Trophoblast cell (in vitro differentiated cells and primary cell): ENCODE results near the gene TREH.
A peak's percentile ranks its signal among the peaks of the same experiment; 100 is the strongest.

ENCODE experiments used
- DNase-seq, 2 donors: peaks; one replicate each; pipeline ENCODE4 v3.0.0-alpha.2; 2016
- H2AFZ ChIP-seq: 2 replicates; pipeline ENCODE4 v1.6.1; 2013; ENCODE audit warnings: low read length, moderate library complexity, mild to moderate bottlenecking; ENCODE audit not compliant: insufficient read depth, poor library complexity
- H2AK5ac ChIP-seq: 2 replicates; pipeline ENCODE4 v1.6.1; 2013; ENCODE audit warnings: mild to moderate bottlenecking, low read length
- H2BK120ac ChIP-seq: 2 replicates; pipeline ENCODE4 v1.6.1; 2013; ENCODE audit warnings: low read length, mild to moderate bottlenecking, moderate library complexity; ENCODE audit not compliant: insufficient read depth, poor library complexity
- H2BK12ac ChIP-seq: 2 replicates; pipeline ENCODE4 v1.6.1; 2013; ENCODE audit warnings: mild to moderate bottlenecking, low read length, moderate library complexity
- H2BK5ac ChIP-seq: 2 replicates; pipeline ENCODE4 v1.6.1; 2013; ENCODE audit warnings: low read length, low read depth, moderate library complexity, mild to moderate bottlenecking; ENCODE audit not compliant: poor library complexity
- H3K14ac ChIP-seq: 2 replicates; pipeline ENCODE4 v1.6.1; 2013; ENCODE audit warnings: mild to moderate bottlenecking, low read length
- H3K18ac ChIP-seq: 2 replicates; pipeline ENCODE4 v1.6.1; 2013; ENCODE audit warnings: mild to moderate bottlenecking, low read length
- H3K23ac ChIP-seq: 2 replicates; pipeline ENCODE4 v1.6.1; 2013; ENCODE audit warnings: low read length
- H3K27ac ChIP-seq: 2 replicates; pipeline ENCODE4 v1.5.1; 2013; ENCODE audit warnings: low read depth, mild to moderate bottlenecking, inconsistent platforms, low read length, moderate library complexity
- H3K27me3 ChIP-seq: 2 replicates; pipeline ENCODE4 v1.6.1; 2013; ENCODE audit warnings: inconsistent platforms, mild to moderate bottlenecking, low read length, moderate library complexity; ENCODE audit not compliant: insufficient read depth
- H3K36me3 ChIP-seq, 2 experiments: 1 replicate in 1 of 2; 2 replicates in 1 of 2; pipeline ENCODE4 v1.6.1; 2013; ENCODE audit warnings: low read length in 2 of 2, mild to moderate bottlenecking in 2 of 2, moderate library complexity in 1 of 2; ENCODE audit not compliant: insufficient read depth in 2 of 2, control insufficient read depth in 1 of 2
- H3K4ac ChIP-seq: 2 replicates; pipeline ENCODE4 v1.6.1; 2013; ENCODE audit warnings: low read depth, mild to moderate bottlenecking, low read length, moderate library complexity
- H3K4me1 ChIP-seq, 2 experiments: 1 replicate in 1 of 2; 2 replicates in 1 of 2; pipeline ENCODE4 v1.6.1; 2013; ENCODE audit warnings: low read length in 2 of 2, mild to moderate bottlenecking in 2 of 2, moderate library complexity in 1 of 2; ENCODE audit not compliant: insufficient read depth in 2 of 2, control insufficient read depth in 1 of 2
- H3K4me2 ChIP-seq: 2 replicates; pipeline ENCODE4 v1.6.1; 2013; ENCODE audit warnings: inconsistent platforms, mild to moderate bottlenecking, low read length, moderate library complexity
- H3K4me3 ChIP-seq: 2 replicates; pipeline ENCODE4 v1.5.1; 2013; ENCODE audit warnings: mild to moderate bottlenecking, low read depth, low read length, inconsistent platforms
- H3K79me1 ChIP-seq: one replicate; pipeline ENCODE4 v1.6.1; 2013; ENCODE audit warnings: low read length
- H3K79me2 ChIP-seq: 2 replicates; pipeline ENCODE4 v1.6.1; 2013; ENCODE audit warnings: low read length, mild to moderate bottlenecking; ENCODE audit not compliant: control insufficient read depth, insufficient read depth, poor library complexity
- H3K9ac ChIP-seq: 2 replicates; pipeline ENCODE4 v1.6.1; 2013; ENCODE audit warnings: mild to moderate bottlenecking, low read length
- H3K9me3 ChIP-seq: 2 replicates; pipeline ENCODE4 v1.6.1; 2013; ENCODE audit warnings: low read depth, mild to moderate bottlenecking, control low read depth, inconsistent platforms, low read length; ENCODE audit not compliant: insufficient read depth
- H4K12ac ChIP-seq: 2 replicates; pipeline ENCODE4 v1.6.1; 2013; ENCODE audit warnings: low read depth, mild to moderate bottlenecking, low read length, moderate library complexity
- H4K8ac ChIP-seq: 2 replicates; pipeline ENCODE4 v1.6.1; 2013; ENCODE audit warnings: low read depth, mild to moderate bottlenecking, low read length, moderate library complexity
- H4K91ac ChIP-seq: one replicate; pipeline ENCODE4 v1.6.1; 2013; ENCODE audit warnings: low read depth, mild to moderate bottlenecking, low read length, moderate library complexity
- WGBS: extraction: QIAGEN DNeasy Blood & Tissue Kit; methylation state at CpG from one replicate; pipeline ENCODE4 v1.1.7; 2013; ENCODE audit warnings: missing lambda C conversion rate; ENCODE audit not compliant: insufficient read length, insufficient coverage; ENCODE audit errors: extremely low coverage; 5-methylcytosine and 5-hydroxymethylcytosine counted together

TREH gene

GRCh38 chr11:118633979-118634378 is 45.5 kb downstream of the TREH start:
- no peak overlapping the region for H4K12ac ChIP-seq
- no peaks in the 10 kb centered on the region for H3K79me1 ChIP-seq
- H2BK120ac ChIP-seq: no peak overlapping the region
- H3K9me3 ChIP-seq: no peaks in the 10 kb centered on the region
- H3K4me2 ChIP-seq: peak overlapping the region; percentile 58
- no peak overlapping the region for H4K91ac ChIP-seq
- DNase-seq: no peak
- H3K36me3 ChIP-seq: peaks cover 47 to 56% of the 10 kb centered on the region in 2 experiments
- no peak overlapping the region for H3K18ac ChIP-seq
- H2BK5ac ChIP-seq: no peak overlapping the region
- no peak overlapping the region for H2BK12ac ChIP-seq
- H2AFZ ChIP-seq: no peak overlapping the region
- H4K8ac ChIP-seq: no peak overlapping the region
- no peak overlapping the region for H3K9ac ChIP-seq
- H3K79me2 ChIP-seq: no peaks in the 10 kb centered on the region
- no peak overlapping the region for H3K23ac ChIP-seq
- H3K4me1 ChIP-seq: peaks cover 12 to 16% of the 10 kb centered on the region in 2 experiments
- no peak overlapping the region for H3K4ac ChIP-seq
- H3K4me3 ChIP-seq: no peak overlapping the region
- H3K27ac ChIP-seq: no peak overlapping the region
- WGBS: no CpG with 5 or more reads among the region's 4 CpGs
- H2AK5ac ChIP-seq: no peak overlapping the region
- H3K14ac ChIP-seq: no peak overlapping the region
- H3K27me3 ChIP-seq: no peaks in the 10 kb centered on the region

GRCh38 chr11:118633319-118633690 is 46.1 kb downstream of the TREH start:
- H4K91ac ChIP-seq: no peak overlapping the region
- WGBS: no CpG with 5 or more reads among the region's 1 CpG

GRCh38 chr11:118632577-118633318 is 46.7 kb downstream of the TREH start:
- no peaks in the 10 kb centered on the region for H3K9me3 ChIP-seq
- no CpG with 5 or more reads among the region's 9 CpGs for WGBS
- H4K8ac ChIP-seq: no peak overlapping the region
- no peak overlapping the region for H2BK5ac ChIP-seq
- H2BK120ac ChIP-seq: no peak overlapping the region
- no peaks in the 10 kb centered on the region for H3K79me1 ChIP-seq
- H4K91ac ChIP-seq: no peak overlapping the region
- no peak overlapping the region for H2AK5ac ChIP-seq
- no peak for DNase-seq
- no peak overlapping the region for H3K23ac ChIP-seq
- no peak overlapping the region for H3K9ac ChIP-seq
- no peaks in the 10 kb centered on the region for H3K79me2 ChIP-seq
- peaks cover 12 to 16% of the 10 kb centered on the region in 2 experiments for H3K4me1 ChIP-seq
- H3K36me3 ChIP-seq: peaks cover 49 to 60% of the 10 kb centered on the region in 2 experiments
- no peak overlapping the region for H3K4ac ChIP-seq
- no peak overlapping the region for H3K4me3 ChIP-seq
- no peak overlapping the region for H2BK12ac ChIP-seq
- H3K4me2 ChIP-seq: no peak overlapping the region
- no peak overlapping the region for H3K18ac ChIP-seq
- no peak overlapping the region for H3K27ac ChIP-seq
- H4K12ac ChIP-seq: no peak overlapping the region
- no peaks in the 10 kb centered on the region for H3K27me3 ChIP-seq
- no peak overlapping the region for H2AFZ ChIP-seq
- H3K14ac ChIP-seq: no peak overlapping the region

More at GRCh38 chr11:118633319-118633690, 46.1 kb downstream of the TREH start:
- no peak overlapping the region for H3K9ac ChIP-seq
- no peak overlapping the region for H3K4ac ChIP-seq
- H2BK12ac ChIP-seq: no peak overlapping the region
- no peak overlapping the region for H3K23ac ChIP-seq
- no peak for DNase-seq
- peaks cover 12 to 16% of the 10 kb centered on the region in 2 experiments for H3K4me1 ChIP-seq
- no peak overlapping the region for H3K4me2 ChIP-seq
- no peak overlapping the region for H2AFZ ChIP-seq
- no peak overlapping the region for H3K27ac ChIP-seq
- H3K18ac ChIP-seq: no peak overlapping the region
- H3K79me1 ChIP-seq: no peaks in the 10 kb centered on the region
- H3K27me3 ChIP-seq: no peaks in the 10 kb centered on the region
- H4K12ac ChIP-seq: no peak overlapping the region
- H3K14ac ChIP-seq: no peak overlapping the region
- H3K79me2 ChIP-seq: no peaks in the 10 kb centered on the region
- no peaks in the 10 kb centered on the region for H3K9me3 ChIP-seq
- H2BK5ac ChIP-seq: no peak overlapping the region
- H3K4me3 ChIP-seq: no peak overlapping the region
- peaks cover 44 to 54% of the 10 kb centered on the region in 2 experiments for H3K36me3 ChIP-seq
- H2AK5ac ChIP-seq: no peak overlapping the region
- no peak overlapping the region for H4K8ac ChIP-seq
- H2BK120ac ChIP-seq: no peak overlapping the region

GRCh38 chr11:118631142-118631909 is 48.1 kb downstream of the TREH start:
- H3K9ac ChIP-seq: no peak overlapping the region
- H3K23ac ChIP-seq: no peak overlapping the region
- H3K36me3 ChIP-seq: peaks cover 55 to 65% of the 10 kb centered on the region in 2 experiments
- no peak overlapping the region for H2BK5ac ChIP-seq
- H3K4me1 ChIP-seq: peaks cover 12 to 16% of the 10 kb centered on the region in 2 experiments
- DNase-seq: no peak
- H3K79me2 ChIP-seq: no peaks in the 10 kb centered on the region
- no peak overlapping the region for H3K14ac ChIP-seq
- H3K4me2 ChIP-seq: no peak overlapping the region
- H3K4me3 ChIP-seq: no peak overlapping the region
- H2AFZ ChIP-seq: no peak overlapping the region
- H3K4ac ChIP-seq: no peak overlapping the region
- H3K9me3 ChIP-seq: no peaks in the 10 kb centered on the region
- H3K79me1 ChIP-seq: no peaks in the 10 kb centered on the region
- no peak overlapping the region for H4K91ac ChIP-seq
- H3K18ac ChIP-seq: no peak overlapping the region
- WGBS: no CpG with 5 or more reads among the region's 14 CpGs
- no peak overlapping the region for H4K12ac ChIP-seq
- no peak overlapping the region for H3K27ac ChIP-seq
- H2BK12ac ChIP-seq: no peak overlapping the region
- H4K8ac ChIP-seq: no peak overlapping the region
- H3K27me3 ChIP-seq: no peaks in the 10 kb centered on the region
- H2BK120ac ChIP-seq: no peak overlapping the region
- no peak overlapping the region for H2AK5ac ChIP-seq
